ACHN (cell line): ENCODE results near the gene USP20.
"Not testable (repeated sequence)": the region's sequence is repeated elsewhere in the genome, so short reads cannot be mapped to it uniquely, and the experiment has no call there.

Experiments
- DNase-seq: peaks from one replicate; pipeline ENCODE4 v3.0.0-alpha.2; 2015
- in situ Hi-C: cut with HindIII; loops from 2 replicates; pipeline ENCODE4 v1.10.0; 2017; ENCODE audit warnings: low sequenced_read_pairs, low pct_ligation_motif_present, low pct_unique_long_range_greater_than_20kb

Gene USP20

DNA sequence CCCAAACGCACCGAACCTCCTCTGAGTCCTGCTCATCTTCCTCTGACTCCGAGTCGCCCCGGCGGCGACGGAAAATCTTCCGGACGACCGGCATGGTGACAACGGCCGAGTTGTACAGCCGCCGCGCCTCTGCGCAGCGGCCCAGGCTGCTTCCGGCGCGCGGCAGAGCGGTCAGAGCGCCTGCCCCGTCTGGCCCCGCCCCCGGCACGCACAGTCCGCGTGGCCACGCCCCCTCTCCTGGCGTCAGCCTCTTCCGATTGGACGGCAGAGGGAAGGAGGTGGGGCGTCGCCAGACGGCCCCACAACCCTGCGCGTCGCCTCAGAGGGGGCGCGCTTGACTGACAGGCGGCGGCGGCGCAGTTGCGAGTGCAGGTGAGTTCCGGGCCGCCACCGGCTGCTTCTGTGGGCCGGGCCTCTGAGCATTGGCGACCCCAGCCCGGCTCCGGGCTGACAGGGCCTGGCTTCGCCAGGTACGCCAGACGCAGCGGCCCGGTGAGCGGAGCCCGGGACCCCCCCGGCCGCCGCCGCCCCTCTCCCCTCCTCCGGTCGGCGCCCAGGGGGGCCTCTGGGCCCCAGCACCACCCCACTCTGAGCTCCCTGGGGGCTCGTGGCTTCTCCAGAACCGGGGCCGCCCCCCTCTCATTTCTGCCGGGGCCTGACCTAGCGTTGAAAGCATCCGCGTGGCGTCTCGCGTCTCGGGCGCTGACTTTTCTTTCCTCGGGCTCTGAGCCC lies at the start of gene USP20, which contains the start of gene C9orf78:
TSS of gene USP20 (plus strand) at position 331 of the 732 bp plus-strand sequence. CDS start 17,098 bp downstream, outside the sequence.
TSS of gene C9orf78 (minus strand) at position 148 of the 732 bp plus-strand sequence. CDS start at position 94, 54 bp downstream.
- in situ Hi-C loops, result no loop called here
- DNase-seq, result peak; percentile 94

DNA sequence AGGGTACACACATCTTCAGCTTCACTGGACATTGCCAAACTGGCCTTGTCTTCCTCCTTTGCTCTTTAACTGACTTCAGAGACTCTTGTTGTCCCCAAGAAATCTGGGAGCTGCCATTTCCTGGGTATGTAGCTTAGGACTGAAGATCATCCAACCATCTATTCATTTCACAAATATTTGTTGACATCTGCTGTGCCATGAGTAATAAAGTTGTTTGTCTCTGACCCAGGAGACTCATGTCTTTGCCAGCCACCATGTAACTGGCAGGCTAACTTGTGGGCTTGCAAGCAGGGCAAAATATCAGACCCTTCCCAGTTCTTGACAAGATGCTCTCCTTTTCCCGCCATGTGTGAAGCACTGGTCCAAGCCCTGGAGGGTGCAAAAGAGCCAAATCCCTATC lies 49.4 kb upstream of the USP20 start:
- DNase-seq, result no peak
- in situ Hi-C loops, result no loop called here

DNA sequence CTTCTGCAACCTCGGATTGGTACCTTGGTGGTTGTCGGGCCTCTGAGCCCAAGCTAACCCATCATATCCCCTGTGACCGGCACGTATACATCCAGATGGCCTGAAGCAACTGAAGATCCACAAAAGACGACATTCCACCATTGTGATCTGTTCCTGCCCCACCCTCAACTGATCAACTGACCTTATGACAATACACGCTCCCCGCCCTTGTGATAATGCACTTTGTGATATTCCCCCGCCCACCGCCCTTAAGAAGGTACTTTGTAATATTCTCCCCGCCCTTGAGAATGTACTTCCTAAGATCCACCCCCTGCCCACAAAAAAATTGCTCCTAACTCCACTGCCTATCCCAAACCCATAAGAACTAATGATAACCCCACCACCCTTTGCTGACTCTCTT lies 48.8 kb upstream of the USP20 start:
- no peak for DNase-seq
- in situ Hi-C loops, result no loop called here

DNA sequence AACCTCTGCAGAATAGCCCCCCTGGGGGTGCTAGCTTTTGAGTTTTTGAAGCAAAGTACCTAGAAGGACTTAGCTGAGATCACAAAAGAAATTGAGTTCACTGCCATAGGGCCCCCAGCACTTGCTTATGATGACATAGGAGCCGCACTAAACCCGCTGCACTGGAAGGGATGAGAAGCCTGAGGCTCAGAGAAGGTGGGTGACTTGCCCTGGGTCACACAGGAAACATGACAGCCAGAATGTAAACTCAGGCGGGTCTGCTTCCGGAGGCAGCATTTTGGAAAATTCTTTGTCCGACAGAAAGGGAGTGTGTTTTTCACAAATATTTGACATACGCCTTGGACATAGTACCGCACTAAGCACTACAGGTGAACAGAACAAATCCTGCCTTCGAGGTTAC lies 40.7 kb upstream of the USP20 start:
- in situ Hi-C loops, result no loop called here
- DNase-seq, result no peak

DNA sequence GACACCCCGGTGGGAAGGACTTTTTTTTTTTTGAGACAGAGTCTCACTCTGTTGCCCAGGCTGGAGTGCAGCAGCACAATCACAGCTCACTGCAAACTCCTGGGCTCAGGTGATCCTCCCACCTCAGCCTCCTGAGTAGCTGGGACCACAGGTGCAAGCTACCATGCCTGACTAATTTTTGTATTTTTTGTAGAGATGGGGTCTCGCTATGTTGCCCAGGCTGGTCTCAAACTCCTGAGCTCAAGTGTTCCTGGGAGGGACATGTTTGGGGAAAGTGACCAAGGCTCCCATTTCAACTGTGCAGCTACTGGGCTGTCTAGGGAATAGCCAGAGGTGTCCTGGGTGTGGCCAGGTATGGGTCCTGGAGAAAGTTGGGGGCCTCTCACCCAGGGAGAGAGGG lies 39.2 kb upstream of the USP20 start:
- DNase-seq, in situ Hi-C loops: not testable (repeated sequence)

DNA sequence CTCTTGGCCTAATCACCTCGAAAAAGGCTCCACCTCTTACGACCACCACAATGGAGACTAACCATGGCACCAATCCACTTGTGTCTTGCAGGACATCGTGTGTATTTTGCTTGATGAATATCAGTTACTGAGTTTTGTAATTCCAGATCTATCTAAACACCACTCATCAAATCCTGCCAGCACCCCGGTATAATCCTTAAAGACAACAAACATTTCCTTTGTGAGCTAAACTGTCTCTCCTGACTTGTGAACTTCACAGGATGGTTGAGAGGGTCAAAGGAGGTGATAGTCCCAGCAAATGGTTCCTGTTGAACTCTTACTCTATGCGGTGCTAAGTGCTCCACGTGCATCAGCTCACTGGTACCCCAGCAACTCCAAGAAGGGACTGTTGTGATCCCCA lies 36.3 kb upstream of the USP20 start:
- in situ Hi-C loops, result no loop called here
- DNase-seq, result no peak

DNA sequence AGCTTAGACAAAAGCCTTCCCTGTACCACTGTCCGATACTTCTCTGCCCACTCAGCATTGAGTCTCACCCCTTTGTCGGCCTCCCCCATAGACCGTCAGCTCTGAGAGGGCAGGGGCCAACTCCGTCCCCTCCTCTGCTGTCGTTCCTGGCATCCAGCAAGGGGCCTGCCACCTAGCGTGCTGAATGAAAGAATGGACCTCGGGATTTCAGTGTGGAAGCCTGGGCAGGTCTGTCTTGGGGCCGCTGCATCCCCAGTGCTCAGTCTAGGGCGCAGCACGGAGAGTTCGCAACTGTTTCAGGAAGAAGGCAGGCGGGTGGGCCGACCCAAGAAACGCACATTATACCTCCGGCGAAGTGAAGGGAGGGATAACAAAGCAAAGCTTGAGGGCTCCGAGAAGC lies 33.8 kb upstream of the USP20 start:
- DNase-seq, result no peak
- in situ Hi-C loops, result no loop called here

DNA sequence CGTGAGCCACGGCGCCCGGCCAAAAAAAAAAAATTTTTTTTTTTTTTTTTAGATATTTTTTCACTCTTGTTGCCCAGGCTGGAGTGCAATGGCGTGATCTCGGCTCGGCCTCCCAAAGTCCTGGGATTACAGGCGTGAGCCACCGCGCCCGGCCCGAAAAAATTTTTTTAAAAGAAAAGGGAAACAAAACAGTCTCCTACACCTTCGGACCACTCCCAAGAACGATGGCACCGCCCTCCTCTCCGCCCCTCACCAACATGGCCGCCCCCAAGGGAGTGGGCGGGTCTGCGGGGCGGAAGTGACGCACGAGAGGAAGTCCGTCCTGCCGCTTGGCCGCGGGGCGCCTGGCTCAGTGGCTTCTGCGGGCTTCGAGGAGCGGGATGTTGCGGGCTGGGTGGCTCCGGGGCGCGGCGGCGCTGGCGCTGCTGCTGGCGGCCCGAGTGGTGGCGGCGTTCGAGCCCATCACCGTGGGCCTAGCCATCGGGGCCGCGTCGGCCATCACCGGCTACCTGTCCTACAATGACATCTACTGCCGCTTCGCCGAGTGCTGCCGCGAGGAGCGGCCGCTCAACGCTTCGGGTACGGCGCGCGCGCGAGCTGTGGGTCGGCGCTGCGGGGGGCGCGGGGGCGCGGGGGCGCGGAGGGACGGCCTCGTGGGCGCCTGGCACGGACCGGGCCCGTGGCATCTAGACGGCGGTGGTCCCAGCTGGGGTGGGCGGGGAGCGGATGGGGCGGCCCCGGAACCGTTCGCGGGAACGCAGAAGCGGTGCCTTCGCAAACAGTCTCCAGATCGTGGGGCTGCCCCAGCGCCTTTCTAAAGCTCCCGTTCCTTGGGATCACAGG lies 32.2 kb upstream of the USP20 start, which contains the start of gene TOR1B:
TSS of gene TOR1B (plus strand) at position 352 of the 843 bp plus-strand sequence. CDS start at position 381, 29 bp downstream.
- in situ Hi-C loops, result no loop called here
- DNase-seq, result peak; percentile 92

DNA sequence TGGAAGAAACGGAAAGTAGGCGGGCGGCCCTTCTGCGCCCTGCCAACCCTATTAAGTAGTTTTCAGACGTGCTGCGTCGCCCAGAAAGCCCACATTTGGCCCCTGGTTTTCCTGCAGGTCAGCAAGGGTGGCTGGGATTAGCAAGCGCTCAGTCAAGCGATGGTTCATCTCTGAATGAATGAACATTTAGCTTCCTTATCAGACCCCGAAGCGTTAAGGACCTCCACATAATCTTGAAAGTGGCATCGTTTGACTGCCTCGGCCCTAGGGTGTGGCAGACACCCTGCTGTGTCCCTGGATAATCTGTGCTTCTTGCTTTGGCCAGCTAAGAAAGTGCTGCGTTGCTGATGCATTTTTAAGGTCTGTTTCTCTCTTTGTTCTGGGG lies 31.6 kb upstream of the USP20 start:
- in situ Hi-C loops, result no loop called here
- DNase-seq, result peak; percentile 11

DNA sequence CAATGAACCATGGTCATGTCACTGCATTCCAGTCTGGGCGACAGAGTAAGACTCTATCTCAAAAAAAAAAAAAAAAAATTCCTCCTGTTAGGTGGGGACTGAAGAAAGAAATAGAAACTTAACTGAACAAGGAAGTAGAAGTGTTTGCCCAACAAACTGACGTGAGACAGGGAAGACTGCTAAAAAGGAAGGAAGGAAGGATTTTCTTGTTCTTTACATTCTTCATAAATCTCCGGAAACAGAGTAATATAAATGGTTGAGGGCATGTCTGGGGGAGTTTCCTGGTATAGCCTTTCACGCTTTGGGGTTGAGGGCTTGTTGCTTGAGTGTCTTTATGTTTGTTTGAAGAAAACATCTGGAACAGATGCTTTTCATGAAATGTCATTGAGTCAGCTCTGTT lies 29.2 kb upstream of the USP20 start:
- no peak for DNase-seq
- in situ Hi-C loops, result no loop called here

DNA sequence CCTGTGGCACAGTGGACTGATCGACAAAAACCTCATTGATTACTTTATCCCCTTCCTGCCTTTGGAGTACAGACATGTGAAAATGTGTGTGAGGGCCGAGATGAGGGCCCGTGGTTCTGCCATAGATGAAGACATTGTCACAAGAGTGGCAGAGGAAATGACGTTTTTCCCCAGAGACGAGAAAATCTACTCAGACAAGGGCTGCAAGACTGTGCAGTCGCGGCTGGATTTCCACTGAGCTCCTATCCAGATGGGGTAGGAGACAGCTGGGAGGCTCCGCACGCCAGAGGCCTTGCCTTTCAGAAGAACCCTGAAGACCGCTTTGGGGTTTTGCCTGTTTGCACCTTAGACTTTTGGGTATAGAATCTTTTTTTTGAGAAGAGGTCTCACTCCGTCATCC lies 25.9 kb upstream of the USP20 start:
- in situ Hi-C loops, result no loop called here
- DNase-seq, result no peak

DNA sequence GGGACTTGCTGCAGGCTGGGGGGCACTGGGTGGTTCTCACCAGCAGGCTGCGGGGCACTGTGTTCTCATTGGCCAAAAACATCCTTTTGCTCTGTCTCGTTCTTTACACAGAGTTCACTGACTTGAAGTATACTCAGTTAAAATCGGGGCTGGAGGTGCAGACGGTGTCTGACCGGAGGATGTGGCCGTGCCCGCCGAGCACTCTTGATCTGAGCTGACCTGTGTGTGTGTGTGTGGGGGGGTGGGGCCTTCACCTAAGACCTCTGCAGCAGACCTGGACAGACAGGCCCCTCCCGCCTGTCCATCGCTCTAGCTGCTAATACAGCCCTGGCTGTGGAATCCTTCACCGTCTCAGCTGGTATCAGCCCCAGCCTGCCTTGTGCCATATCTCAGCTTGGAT lies 25.1 kb upstream of the USP20 start:
- DNase-seq, result no peak
- in situ Hi-C loops, result no loop called here

DNA sequence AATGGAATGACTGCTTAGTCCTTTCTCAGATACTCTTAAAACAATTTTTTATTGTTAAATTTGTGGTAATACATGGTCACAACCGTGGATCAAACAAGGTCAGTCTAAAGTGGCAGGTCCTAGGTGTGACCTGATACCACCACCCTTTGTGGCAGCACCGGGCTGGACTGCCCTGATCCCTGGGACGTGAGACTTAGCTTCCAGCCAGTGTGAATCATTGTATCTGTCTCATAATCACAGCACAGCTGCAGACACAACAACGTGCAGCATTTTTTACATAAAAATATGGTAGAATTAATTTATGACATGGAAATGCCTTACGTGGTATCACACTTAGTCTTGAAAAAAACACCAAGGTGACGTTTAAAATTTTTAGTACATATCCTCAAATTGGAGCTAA lies 24.5 kb upstream of the USP20 start:
- no peak for DNase-seq
- in situ Hi-C loops, result no loop called here

DNA sequence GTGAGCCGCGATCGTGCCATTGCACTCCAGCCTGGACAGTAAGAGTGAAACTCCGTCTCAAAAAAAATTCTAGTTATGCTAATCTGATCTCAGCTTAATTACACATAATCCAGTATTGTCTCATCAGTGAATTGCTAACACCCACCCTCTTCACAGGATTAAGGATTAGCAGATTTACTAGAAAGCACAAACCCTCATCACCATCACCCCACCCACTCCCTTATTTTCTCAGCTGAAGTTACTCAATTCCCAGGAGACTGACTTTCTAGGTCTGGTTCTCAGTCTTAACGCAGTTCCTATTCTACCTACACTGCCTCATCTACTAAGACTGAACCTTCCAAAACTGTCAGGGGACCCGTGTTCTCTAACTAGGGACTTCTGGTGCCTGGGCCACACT lies 23.3 kb upstream of the USP20 start:
- in situ Hi-C loops, result no loop called here
- no peak for DNase-seq

DNA sequence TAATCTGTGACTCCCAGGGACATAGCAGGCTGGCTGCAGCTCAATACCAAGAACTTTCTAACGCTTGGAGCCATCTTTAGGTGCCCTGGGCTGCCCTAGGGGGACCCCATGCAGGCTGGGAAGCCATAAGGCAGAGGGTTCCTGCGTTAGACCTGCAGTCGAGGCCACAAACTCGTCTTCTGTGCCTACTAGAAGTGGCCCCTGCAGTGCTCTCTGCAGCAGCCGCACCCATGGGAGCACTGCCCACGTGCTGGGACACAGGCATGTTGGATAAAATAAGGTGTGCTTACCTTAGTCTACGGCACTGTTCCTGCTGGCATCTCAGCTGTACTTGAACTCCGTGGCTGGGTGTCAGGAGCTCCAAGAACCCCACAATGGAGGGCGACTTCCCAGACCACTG lies 22.9 kb upstream of the USP20 start:
- in situ Hi-C loops, result no loop called here
- DNase-seq, result no peak

DNA sequence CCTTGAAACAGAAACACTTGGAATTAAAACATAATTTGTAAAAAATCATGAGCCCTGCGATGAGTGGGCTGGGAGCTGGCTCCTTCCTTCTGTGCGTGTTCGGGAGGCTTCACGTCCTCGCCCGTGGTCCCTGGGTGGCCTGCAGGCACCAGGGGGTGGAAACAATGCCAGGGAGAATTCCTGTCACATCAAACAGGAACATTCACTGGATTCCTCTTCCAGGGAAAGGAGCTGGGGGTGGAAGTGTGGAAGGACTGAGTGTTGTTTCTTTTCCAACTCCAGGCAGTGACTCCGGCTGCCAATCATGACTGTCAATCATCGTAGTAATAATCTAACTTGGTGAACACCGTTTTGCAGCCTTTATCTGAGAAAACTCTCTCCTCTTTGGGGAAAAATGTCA lies 21.6 kb upstream of the USP20 start:
- in situ Hi-C loops, result no loop called here
- DNase-seq, result no peak

DNA sequence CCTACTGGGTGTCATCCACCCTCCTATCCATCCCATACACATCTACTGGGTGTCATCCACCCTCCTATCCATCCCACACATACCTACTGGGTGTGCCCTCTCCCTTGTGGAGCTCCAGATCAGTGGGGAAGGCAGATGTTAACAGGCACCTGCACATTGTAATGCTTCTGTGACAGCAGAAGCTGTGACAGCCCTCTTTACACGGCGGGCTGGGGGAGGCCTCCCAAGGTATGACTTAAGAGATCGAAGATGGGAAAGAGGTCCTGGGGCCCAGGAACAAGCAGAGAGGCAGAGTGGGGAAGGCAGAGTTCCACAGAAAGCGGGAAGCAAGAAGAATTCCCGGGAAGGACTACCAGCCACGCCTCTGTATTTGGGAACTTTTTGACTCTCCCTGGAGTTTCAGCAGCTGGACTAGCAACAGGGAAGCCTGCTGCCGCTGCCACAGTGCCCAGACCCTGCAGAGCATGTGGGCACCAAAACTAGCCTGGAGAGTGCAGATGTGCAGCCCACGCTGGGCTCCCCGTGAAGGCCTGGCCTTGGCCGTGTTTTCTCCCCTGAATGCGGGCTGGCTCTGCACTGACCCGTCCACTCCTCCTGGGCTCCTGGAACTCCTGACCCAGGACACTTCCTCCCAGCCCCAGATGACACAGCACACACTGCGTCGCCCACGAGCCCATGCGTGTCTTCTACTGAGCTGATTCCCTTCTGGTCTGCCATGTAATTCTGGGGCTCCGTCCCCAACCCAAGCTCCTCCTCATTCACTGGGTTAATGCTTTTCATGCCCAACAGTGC lies 20.6 kb upstream of the USP20 start:
- DNase-seq, result no peak
- in situ Hi-C loops, result no loop called here

DNA sequence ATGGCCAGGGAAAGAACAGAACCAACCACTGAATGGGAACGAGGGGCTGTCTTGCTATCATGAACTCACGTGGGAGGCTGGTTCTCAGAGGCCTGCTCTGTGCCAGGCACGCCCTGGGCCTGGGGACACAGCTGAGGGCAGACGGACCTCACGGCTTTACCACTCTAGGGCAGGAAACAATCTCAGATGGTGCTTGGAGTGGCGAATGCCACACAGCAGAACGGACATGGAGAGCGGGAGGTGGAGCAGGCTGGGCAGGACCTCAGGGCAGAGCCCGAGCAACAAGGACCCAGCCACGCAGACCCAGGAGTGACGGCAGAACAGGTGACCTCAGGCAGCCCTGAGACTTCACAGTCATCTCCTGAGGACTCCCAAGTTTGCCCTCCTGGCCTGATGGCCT lies 20.0 kb upstream of the USP20 start:
- in situ Hi-C loops, result no loop called here
- no peak for DNase-seq
